ENCODE measurements around the gene CRLF3. TPM values are rescaled to one million over a fixed set of nuclear protein-coding genes. Genes with fewer than 3 reads are reported as not detected.

CRLF3 gene
- total RNA-seq, 4 donors from 2014 or later: 7.9 to 45.4 (median 19.7) TPM

GRCh38 chr17:30796016-30796415, 28.5 kb downstream of the CRLF3 start:
- TF ChIP-seq CTCF (IDR thresholded peaks at IDR 0.05): no peak
- no peak for TF ChIP-seq POLR2A (IDR thresholded peaks at IDR 0.05)
- H3K36me3 ChIP-seq: peaks cover 0 to 82% (median 0%) of the 10 kb centered on the region in 3 donors

GRCh38 chr17:30794372-30794771, 30.1 kb downstream of the CRLF3 start:
- DNase-seq: no peak
- H3K27ac ChIP-seq: no peak overlapping the region
- no peak overlapping the region for H3K4me3 ChIP-seq
- H3K4me1 ChIP-seq: no peaks in the 10 kb centered on the region
- TF ChIP-seq POLR2A (IDR thresholded peaks at IDR 0.05) (no peak), CTCF (IDR thresholded peaks at IDR 0.05) (no peak)
- no peaks in the 10 kb centered on the region for H3K9me3 ChIP-seq
- peaks cover 0 to 76% (median 0%) of the 10 kb centered on the region in 3 donors for H3K36me3 ChIP-seq
- H3K27me3 ChIP-seq: no peaks in the 10 kb centered on the region

More at GRCh38 chr17:30796016-30796415, 28.5 kb downstream of the CRLF3 start:
- no peak overlapping the region for H3K27ac ChIP-seq
- H3K27me3 ChIP-seq: no peaks in the 10 kb centered on the region
- H3K9me3 ChIP-seq: no peaks in the 10 kb centered on the region
- H3K4me1 ChIP-seq: no peaks in the 10 kb centered on the region
- DNase-seq: no peak
- H3K4me3 ChIP-seq: no peak overlapping the region

GRCh38 chr17:30793282-30793977, 31.1 kb downstream of the CRLF3 start:
- TF ChIP-seq POLR2A (IDR thresholded peaks at IDR 0.05) (no peak), CTCF (IDR thresholded peaks at IDR 0.05) (no peak)
- no peaks in the 10 kb centered on the region for H3K27me3 ChIP-seq
- H3K4me1 ChIP-seq: no peaks in the 10 kb centered on the region
- H3K27ac ChIP-seq: no peak overlapping the region
- peaks cover 0 to 76% (median 0%) of the 10 kb centered on the region in 3 donors for H3K36me3 ChIP-seq
- no peak overlapping the region for H3K4me3 ChIP-seq
- DNase-seq: no peak
- H3K9me3 ChIP-seq: no peaks in the 10 kb centered on the region

- Histone ChIP-seq H3K4me3 (no peak overlapping the region), H3K36me3 (peaks cover 0 to 79% (median 0%) of the 10 kb centered on the region in 3 donors), H3K4me1 (no peaks in the 10 kb centered on the region), H3K27me3 (no peaks in the 10 kb centered on the region), H3K27ac (no peak overlapping the region), H3K9me3 (no peaks in the 10 kb centered on the region)
- DNase-seq: no peak
- TF ChIP-seq POLR2A (IDR thresholded peaks at IDR 0.05) (no peak), CTCF (IDR thresholded peaks at IDR 0.05) (no peak)
Measured at GRCh38 chr17:30790279-30790678, 34.2 kb downstream of the CRLF3 start.

- H3K4me1 ChIP-seq: no peaks in the 10 kb centered on the region
- H3K9me3 ChIP-seq: no peaks in the 10 kb centered on the region
- DNase-seq: no peak
- H3K36me3 ChIP-seq: peaks cover 0 to 79% (median 0%) of the 10 kb centered on the region in 3 donors
- H3K4me3 ChIP-seq: no peak overlapping the region
- TF ChIP-seq POLR2A (IDR thresholded peaks at IDR 0.05): no peak
- no peak for TF ChIP-seq CTCF (IDR thresholded peaks at IDR 0.05)
- H3K27ac ChIP-seq: no peak overlapping the region
- no peaks in the 10 kb centered on the region for H3K27me3 ChIP-seq
Measured at GRCh38 chr17:30788918-30789317, 35.6 kb downstream of the CRLF3 start.

Data from Peyer's patch (tissue), 4 donors.